OCI-LY7 (cell line): ENCODE measurements around the gene MGAT5B. TPM values are rescaled to one million over a fixed set of nuclear protein-coding genes. Genes with fewer than 3 reads are reported as not detected.
A peak's percentile ranks its signal among the peaks of the same experiment; 100 is the strongest.
"Not testable (repeated sequence)": the region's sequence is repeated elsewhere in the genome, so short reads cannot be mapped to it uniquely, and the experiment has no call there.

Source experiments
- BruUV-seq: library from RNA; stranded (reverse); fragments of 400-500 nt; replicated peaks from 2 replicates; lab custom pipeline; 2021; lab: Mats Ljungman, UMichigan
- CTCF ChIA-PET: fragments of 300-600 bp; sonication (Branson Sonifier 250); formaldehyde crosslinking; loops from one replicate; lab custom pipeline; 2022; ENCODE audit warnings: antibody characterized with exemption; ENCODE audit not compliant: unreplicated experiment; lab: Charles Lee
- POLR2A ChIA-PET: fragments of 300-600 bp; sonication (Branson Sonifier 250); formaldehyde crosslinking; loops from one replicate; lab custom pipeline; 2022; ENCODE audit warnings: antibody characterized with exemption; lab: Charles Lee
- DNase-seq: peaks from one replicate; pipeline ENCODE4 v3.0.0-alpha.2; 2015; ENCODE audit warnings: low spot score
- H2AFZ ChIP-seq: fragments of 200-600 bp; sonication (generic), shearing (Covaris generic); 2 replicates; pipeline ENCODE4 v1.6.1; 2014; ENCODE audit warnings: mild to moderate bottlenecking, antibody characterized with exemption, low read length, moderate library complexity
- H3K27ac ChIP-seq: fragments of 200-600 bp; sonication (generic); 2 replicates; pipeline ENCODE4 v1.5.1; 2014; ENCODE audit warnings: mixed run types, low read depth, mild to moderate bottlenecking, moderate library complexity, low read length, inconsistent platforms; ENCODE audit not compliant: poor library complexity, severe bottlenecking
- H3K36me3 ChIP-seq: fragments of 200-600 bp; sonication (generic); 2 replicates; pipeline ENCODE4 v1.6.1; 2014; ENCODE audit warnings: mild to moderate bottlenecking, antibody characterized with exemption, low read length, moderate library complexity, mixed read lengths; ENCODE audit not compliant: insufficient read depth
- H3K4me1 ChIP-seq: fragments of 200-600 bp; sonication (generic); 2 replicates; pipeline ENCODE4 v1.5.1; 2014; ENCODE audit warnings: mild to moderate bottlenecking, low read length; ENCODE audit not compliant: insufficient read depth, poor library complexity, severe bottlenecking
- H3K4me2 ChIP-seq: fragments of 200-600 bp; sonication (generic); 2 replicates; pipeline ENCODE4 v1.6.1; 2014; ENCODE audit warnings: mild to moderate bottlenecking, low read length
- H3K4me3 ChIP-seq: fragments of 200-600 bp; sonication (generic); 2 replicates; pipeline ENCODE4 v1.5.1; 2014; ENCODE audit warnings: mild to moderate bottlenecking, low read depth, low read length; ENCODE audit not compliant: poor library complexity, severe bottlenecking
- H3K79me2 ChIP-seq: fragments of 200-600 bp; sonication (generic); 2 replicates; pipeline ENCODE4 v1.6.1; 2016; ENCODE audit warnings: low read depth, mild to moderate bottlenecking, low read length, moderate library complexity, mixed read lengths; ENCODE audit not compliant: insufficient read depth
- H3K9me2 ChIP-seq: fragments of 200-600 bp; sonication (generic); 2 replicates; pipeline ENCODE4 v1.6.1; 2016; ENCODE audit warnings: mild to moderate bottlenecking, low read length, mixed read lengths; ENCODE audit not compliant: insufficient read depth
- H3K9me3 ChIP-seq: fragments of 200-600 bp; sonication (generic); 2 replicates; pipeline ENCODE4 v1.6.1; 2014; ENCODE audit warnings: mild to moderate bottlenecking, mixed run types, low read length, mixed read lengths
- H4K20me1 ChIP-seq: fragments of 200-600 bp; sonication (generic); 2 replicates; pipeline ENCODE4 v1.6.1; 2014; ENCODE audit warnings: mild to moderate bottlenecking, antibody characterized with exemption, low read length, moderate library complexity, mixed read lengths; ENCODE audit not compliant: insufficient read depth
- EZH2phosphoT487 ChIP-seq: fragments of 200-600 bp; sonication (generic); IDR thresholded peaks from 2 replicates; pipeline ENCODE4 v1.6.1; 2018; ENCODE audit warnings: low read depth, borderline replicate concordance, mild to moderate bottlenecking, mixed run types, antibody characterized with exemption, low read length, moderate library complexity, mixed read lengths
- intact Hi-C: fragments of 100-400 bp; cut with micrococcal nuclease; formaldehyde crosslinking; loops from one replicate; pipeline ENCODE4 v1.10.0; 2022; ENCODE audit not compliant: unreplicated experiment
- total RNA-seq, 2 experiments: library from RNA; depleted of rRNA in 1 of 2; stranded (reverse); fragments of >200 nt in 1 of 2; shearing (Covaris generic) in 1 of 2; gene quantifications; 2 replicates each; pipeline ENCODE4 v1.2.3, GENCODE V29; 2014 to 2022
- TF ChIP-seq, protein P1 (sequence below): fragments of 200-600 bp; sonication (generic); conservative IDR thresholded peaks from 2 replicates; pipeline ENCODE4 v1.5.1; 2014; ENCODE audit warnings: mild to moderate bottlenecking, antibody characterized with exemption, low read length, moderate library complexity, mixed read lengths

The MGAT5B gene
- total RNA-seq, 2 experiments from 2014 or later: 1.4 to 2.5 TPM

DNA sequence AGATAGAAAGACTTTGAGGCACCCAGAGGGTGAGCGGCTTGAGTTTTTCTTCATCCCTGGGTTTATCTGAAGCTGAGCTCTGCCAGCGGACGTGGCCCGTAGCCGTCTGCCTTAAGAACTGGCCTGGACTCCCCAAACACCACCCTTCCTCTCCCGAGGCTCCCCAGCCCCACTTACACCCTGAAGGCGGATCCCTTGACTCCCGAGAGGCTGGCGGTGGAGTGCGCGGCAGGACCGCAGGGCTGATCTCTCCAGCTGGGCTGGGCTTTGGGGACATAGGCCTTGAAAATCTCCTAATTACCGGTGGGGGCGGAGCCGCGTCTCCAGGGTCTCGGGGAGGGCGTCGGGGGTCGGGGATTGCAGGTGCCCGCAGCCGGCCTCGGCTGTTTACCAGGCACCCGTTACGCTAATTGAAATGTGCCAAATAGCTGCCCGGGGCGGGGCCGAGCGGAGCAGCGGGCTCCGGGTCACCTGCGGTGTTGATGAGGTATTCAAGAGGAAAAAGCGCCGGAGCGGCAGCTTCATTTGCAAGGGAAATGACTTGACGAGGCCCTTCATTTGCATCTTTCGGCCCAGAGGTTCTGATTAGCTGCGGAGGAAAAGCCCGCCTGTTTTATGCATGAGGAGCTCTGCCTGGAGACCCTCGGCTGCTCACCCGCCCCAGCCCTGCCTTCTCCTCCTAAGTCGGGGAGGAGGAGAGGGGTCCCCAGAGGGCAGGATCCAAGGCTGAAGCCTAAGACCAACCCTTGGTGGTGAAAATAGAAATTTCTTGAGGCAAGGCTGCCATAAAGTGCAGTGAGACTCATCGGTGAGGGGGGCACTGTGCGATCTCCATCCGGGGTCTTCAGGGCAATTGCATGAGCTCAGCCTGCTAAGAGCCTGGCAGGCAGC, 100.7 kb downstream of the MGAT5B start:
- Histone ChIP-seq H3K4me2 (peak overlapping the region; percentile 84), H3K4me1 (peaks cover 44% of the 10 kb centered on the region), H3K9me2 (no peaks in the 10 kb centered on the region), H3K9me3 (no peaks in the 10 kb centered on the region), H4K20me1 (no peaks in the 10 kb centered on the region), H3K79me2 (peaks cover 17% of the 10 kb centered on the region), H3K36me3 (peaks cover 14% of the 10 kb centered on the region), H3K27ac (peak overlapping the region; percentile 86), H3K4me3 (peak overlapping the region; percentile 76), H2AFZ (peak overlapping the region; percentile 53)
- POLR2A ChIA-PET: interaction anchor here (0.5 to 3.4 kb wide), 20 partner anchors 9 to 696 kb away, joined by 3 to 40 read pairs (median 4); no protein-coding TSS in a partner anchor
- DNase-seq: peak; percentile 100
- CTCF ChIA-PET: interaction anchor here (0.6 to 1.2 kb wide), 5 partner anchors 11 to 115 kb away, joined by 3 to 6 read pairs (median 3); no protein-coding TSS in a partner anchor
- intact Hi-C loops: loop anchor here (1.0 to 2.0 kb wide), 2 partner anchors 29 to 172 kb away; partner anchors contain the start of gene SEC14L1
- TF ChIP-seq, protein P1, sequence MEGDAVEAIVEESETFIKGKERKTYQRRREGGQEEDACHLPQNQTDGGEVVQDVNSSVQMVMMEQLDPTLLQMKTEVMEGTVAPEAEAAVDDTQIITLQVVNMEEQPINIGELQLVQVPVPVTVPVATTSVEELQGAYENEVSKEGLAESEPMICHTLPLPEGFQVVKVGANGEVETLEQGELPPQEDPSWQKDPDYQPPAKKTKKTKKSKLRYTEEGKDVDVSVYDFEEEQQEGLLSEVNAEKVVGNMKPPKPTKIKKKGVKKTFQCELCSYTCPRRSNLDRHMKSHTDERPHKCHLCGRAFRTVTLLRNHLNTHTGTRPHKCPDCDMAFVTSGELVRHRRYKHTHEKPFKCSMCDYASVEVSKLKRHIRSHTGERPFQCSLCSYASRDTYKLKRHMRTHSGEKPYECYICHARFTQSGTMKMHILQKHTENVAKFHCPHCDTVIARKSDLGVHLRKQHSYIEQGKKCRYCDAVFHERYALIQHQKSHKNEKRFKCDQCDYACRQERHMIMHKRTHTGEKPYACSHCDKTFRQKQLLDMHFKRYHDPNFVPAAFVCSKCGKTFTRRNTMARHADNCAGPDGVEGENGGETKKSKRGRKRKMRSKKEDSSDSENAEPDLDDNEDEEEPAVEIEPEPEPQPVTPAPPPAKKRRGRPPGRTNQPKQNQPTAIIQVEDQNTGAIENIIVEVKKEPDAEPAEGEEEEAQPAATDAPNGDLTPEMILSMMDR: peak; percentile 43; the same call in 1 of the 2 replicates
- no peak for TF ChIP-seq EZH2phosphoT487
- BruUV-seq: TSS peak; percentile 78

- Histone ChIP-seq H3K4me1 (peaks cover 44% of the 10 kb centered on the region), H3K36me3 (peaks cover 11% of the 10 kb centered on the region), H3K4me2 (peak overlapping the region; percentile 84), H3K27ac (peak overlapping the region; percentile 86), H3K9me2 (no peaks in the 10 kb centered on the region), H3K9me3 (peaks cover 2% of the 10 kb centered on the region), H4K20me1 (no peaks in the 10 kb centered on the region), H3K4me3 (peak overlapping the region; percentile 76), H2AFZ (peak overlapping the region; percentile 53), H3K79me2 (peaks cover 17% of the 10 kb centered on the region)
- intact Hi-C loops: loop anchor here (1.0 to 2.0 kb wide), 2 partner anchors 29 to 171 kb away; partner anchors contain the start of gene SEC14L1
- CTCF ChIA-PET: interaction anchor here (0.6 to 1.2 kb wide), 5 partner anchors 12 to 285 kb away, joined by 3 to 6 read pairs (median 3); no protein-coding TSS in a partner anchor
- DNase-seq: peak; percentile 64
- BruUV-seq: TSS peak; percentile 96
- POLR2A ChIA-PET: interaction anchor here (0.5 to 3.4 kb wide), 18 partner anchors 8 to 697 kb away, joined by 3 to 40 read pairs (median 4); no protein-coding TSS in a partner anchor
- TF ChIP-seq, protein P1: no peak; the same call in 1 of the 2 replicates
- no peak for TF ChIP-seq EZH2phosphoT487
Observed at GRCh38 chr17:76969598-76970172, 101.5 kb downstream of the MGAT5B start.

GRCh38 chr17:76970228-76970627, 102.0 kb downstream of the MGAT5B start:
- peak overlapping the region; percentile 86 for H3K27ac ChIP-seq
- ChIA-PET POLR2A (interaction anchor here (0.6 to 3.4 kb wide), 3 partner anchors 8 to 14 kb away, joined by 4 to 40 read pairs (median 8); no protein-coding TSS in a partner anchor), CTCF (interaction anchor here (0.5 to 0.6 kb wide), 2 partner anchors 103 to 284 kb away, joined by 3 to 4 read pairs; no protein-coding TSS in a partner anchor)

More at GRCh38 chr17:76970228-76970627, 102.0 kb downstream of the MGAT5B start:
- Histone ChIP-seq H3K79me2 (peaks cover 17% of the 10 kb centered on the region), H3K4me1 (peaks cover 44% of the 10 kb centered on the region), H3K4me3 (peak overlapping the region; percentile 76), H3K4me2 (peak overlapping the region; percentile 84), H3K36me3 (peaks cover 11% of the 10 kb centered on the region)
- H3K9me2 ChIP-seq, intact Hi-C loops, H4K20me1 ChIP-seq, DNase-seq, H2AFZ ChIP-seq, BruUV-seq, H3K9me3 ChIP-seq: not testable (repeated sequence)
